ENCODE measurements around the gene CDHR5.

The CDHR5 gene

DNA sequence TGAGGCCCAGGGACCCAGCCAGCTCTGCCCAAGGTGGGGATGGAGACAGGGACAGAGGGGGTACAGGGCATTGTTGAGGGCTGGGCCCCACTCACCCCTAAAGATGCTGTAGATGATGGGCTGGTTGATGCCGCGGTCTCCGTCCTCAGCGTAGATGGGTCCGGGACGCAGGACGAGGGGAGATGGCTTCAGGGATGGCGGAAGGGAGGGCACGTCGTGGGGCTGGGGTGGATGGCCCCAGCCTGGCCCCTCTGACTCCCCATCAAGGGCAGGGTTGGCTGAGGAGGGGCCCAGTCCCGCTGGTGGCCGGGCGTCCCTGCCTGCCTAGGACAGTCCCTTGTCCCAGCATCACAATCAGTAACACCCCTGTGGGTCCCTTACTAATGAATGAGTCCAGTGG lies 4.6 kb downstream of the CDHR5 start:
- H3K4me2 ChIP-seq (ENCODE audit: low read length), result no peak overlapping the region
- no peaks in the 10 kb centered on the region for H3K27me3 ChIP-seq (ENCODE audit: control insufficient read depth, low read length)
- no peak for TF ChIP-seq EZH2phosphoT487 (IDR thresholded peaks at IDR 0.05; ENCODE audit: borderline replicate concordance, low read length)
- TF ChIP-seq, protein P1, sequence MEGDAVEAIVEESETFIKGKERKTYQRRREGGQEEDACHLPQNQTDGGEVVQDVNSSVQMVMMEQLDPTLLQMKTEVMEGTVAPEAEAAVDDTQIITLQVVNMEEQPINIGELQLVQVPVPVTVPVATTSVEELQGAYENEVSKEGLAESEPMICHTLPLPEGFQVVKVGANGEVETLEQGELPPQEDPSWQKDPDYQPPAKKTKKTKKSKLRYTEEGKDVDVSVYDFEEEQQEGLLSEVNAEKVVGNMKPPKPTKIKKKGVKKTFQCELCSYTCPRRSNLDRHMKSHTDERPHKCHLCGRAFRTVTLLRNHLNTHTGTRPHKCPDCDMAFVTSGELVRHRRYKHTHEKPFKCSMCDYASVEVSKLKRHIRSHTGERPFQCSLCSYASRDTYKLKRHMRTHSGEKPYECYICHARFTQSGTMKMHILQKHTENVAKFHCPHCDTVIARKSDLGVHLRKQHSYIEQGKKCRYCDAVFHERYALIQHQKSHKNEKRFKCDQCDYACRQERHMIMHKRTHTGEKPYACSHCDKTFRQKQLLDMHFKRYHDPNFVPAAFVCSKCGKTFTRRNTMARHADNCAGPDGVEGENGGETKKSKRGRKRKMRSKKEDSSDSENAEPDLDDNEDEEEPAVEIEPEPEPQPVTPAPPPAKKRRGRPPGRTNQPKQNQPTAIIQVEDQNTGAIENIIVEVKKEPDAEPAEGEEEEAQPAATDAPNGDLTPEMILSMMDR (IDR thresholded peaks at IDR 0.05; ENCODE audit: low read depth, low read length, poor library complexity, severe bottlenecking), result no peak
- H3K79me2 ChIP-seq (ENCODE audit: control insufficient read depth, low read length), result peaks cover 6% of the 10 kb centered on the region; the same call in 1 of the 2 replicates
- H3K4me1 ChIP-seq (ENCODE audit: control insufficient read depth, low read length), result peaks cover 11% of the 10 kb centered on the region
- H3K4me3 ChIP-seq (ENCODE audit: low read length), result no peak overlapping the region
- 0 out of 2 replicates have a peak, but pooled peaks cover 3% of the 10 kb centered on the region for H3F3A ChIP-seq (ENCODE audit: control insufficient read depth, insufficient read depth)
- H4K20me1 ChIP-seq (ENCODE audit: control insufficient read depth, insufficient read depth, low read depth, low read length), result no peaks in the 10 kb centered on the region
- no peaks in the 10 kb centered on the region for H3K9me2 ChIP-seq (replicated peaks; ENCODE audit: control insufficient read depth, low read length)
- H3K27ac ChIP-seq (ENCODE audit: low read depth, low read length), result no peak overlapping the region
- H3K9me3 ChIP-seq (ENCODE audit: control insufficient read depth, insufficient read depth, low read length), result no peaks in the 10 kb centered on the region
- H3K36me3 ChIP-seq (ENCODE audit: control insufficient read depth, low read length), result peaks cover 5% of the 10 kb centered on the region; the same call in 1 of the 2 replicates

DNA sequence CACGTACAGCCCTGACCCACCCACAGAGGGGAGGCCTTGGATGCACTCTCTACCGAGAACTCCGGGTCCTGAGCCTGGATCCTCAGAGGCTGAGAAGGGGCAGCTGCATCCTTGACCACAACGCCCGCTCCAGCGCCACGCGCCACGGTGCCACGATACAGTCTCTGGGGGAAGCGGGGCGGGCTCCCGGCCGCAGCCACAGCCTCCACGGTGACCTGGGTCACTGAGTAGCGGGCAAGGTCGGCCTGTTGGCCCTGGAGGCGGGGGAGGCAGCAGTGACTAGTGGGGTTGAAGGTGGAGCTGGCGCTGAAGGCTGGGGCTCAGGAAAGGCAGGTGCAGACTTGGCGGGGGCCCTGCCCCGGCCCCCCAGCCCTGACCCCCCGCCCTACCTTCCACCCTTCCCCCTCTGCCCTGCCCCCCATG lies 5.1 kb downstream of the CDHR5 start:
- no peak overlapping the region for H3K4me2 ChIP-seq (ENCODE audit: low read length)
- no peaks in the 10 kb centered on the region for H3K9me2 ChIP-seq (replicated peaks; ENCODE audit: control insufficient read depth, low read length)
- TF ChIP-seq, protein P1 (IDR thresholded peaks at IDR 0.05; ENCODE audit: low read depth, low read length, poor library complexity, severe bottlenecking), result no peak
- no peak for TF ChIP-seq EZH2phosphoT487 (IDR thresholded peaks at IDR 0.05; ENCODE audit: borderline replicate concordance, low read length)
- H3K4me1 ChIP-seq (ENCODE audit: control insufficient read depth, low read length), result peaks cover 17% of the 10 kb centered on the region
- 0 out of 2 replicates have a peak, but pooled peaks cover 3% of the 10 kb centered on the region for H3F3A ChIP-seq (ENCODE audit: control insufficient read depth, insufficient read depth)
- H4K20me1 ChIP-seq (ENCODE audit: control insufficient read depth, insufficient read depth, low read depth, low read length), result no peaks in the 10 kb centered on the region
- peaks cover 7% of the 10 kb centered on the region; the same call in 1 of the 2 replicates for H3K36me3 ChIP-seq (ENCODE audit: control insufficient read depth, low read length)
- H3K79me2 ChIP-seq (ENCODE audit: control insufficient read depth, low read length), result peaks cover 6% of the 10 kb centered on the region; the same call in 1 of the 2 replicates
- no peaks in the 10 kb centered on the region for H3K9me3 ChIP-seq (ENCODE audit: control insufficient read depth, insufficient read depth, low read length)
- no peak overlapping the region for H3K27ac ChIP-seq (ENCODE audit: low read depth, low read length)
- H3K27me3 ChIP-seq (ENCODE audit: control insufficient read depth, low read length), result no peaks in the 10 kb centered on the region
- no peak overlapping the region for H3K4me3 ChIP-seq (ENCODE audit: low read length)

DNA sequence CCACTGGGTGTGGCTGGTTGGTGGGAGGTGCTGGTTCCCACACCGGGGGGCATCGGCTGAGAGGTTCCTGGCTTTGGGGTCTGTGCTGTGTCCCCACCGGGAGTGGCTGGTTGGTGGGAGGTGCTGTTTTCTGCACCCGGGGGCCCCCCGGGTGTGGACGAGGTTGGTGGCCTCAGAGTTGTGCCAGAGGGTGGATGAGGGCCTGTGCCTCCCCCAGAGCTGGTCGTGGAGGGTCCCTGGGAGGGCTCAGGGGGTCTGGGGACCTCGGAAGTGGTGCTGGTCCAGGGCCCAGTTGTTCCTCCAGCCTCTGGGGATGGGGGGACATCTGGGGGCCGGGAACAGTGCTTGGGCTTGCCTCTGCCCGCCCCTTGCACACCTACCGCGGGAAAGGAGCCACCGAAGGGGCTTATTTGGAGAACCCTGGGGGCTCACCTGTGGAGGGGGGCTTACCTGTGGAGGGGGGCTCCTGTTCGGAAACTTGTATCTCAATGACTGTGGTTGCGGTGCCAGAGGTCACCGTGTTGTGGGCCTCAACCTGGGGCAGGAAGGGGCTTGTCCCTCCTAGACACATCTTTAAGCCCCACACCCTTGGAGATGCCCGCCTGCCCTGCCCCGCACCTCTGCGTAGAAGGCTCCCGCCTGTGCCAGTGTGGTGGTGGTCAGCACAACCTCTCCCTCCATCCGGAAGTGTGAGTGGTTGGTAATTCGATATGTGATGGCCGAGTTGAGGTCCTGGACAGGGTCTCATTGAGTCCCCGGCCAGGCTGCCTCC lies 5.7 kb downstream of the CDHR5 start:
- H3K36me3 ChIP-seq (ENCODE audit: control insufficient read depth, low read length), result peaks cover 10% of the 10 kb centered on the region; the same call in 1 of the 2 replicates
- H3K79me2 ChIP-seq (ENCODE audit: control insufficient read depth, low read length), result peaks cover 6% of the 10 kb centered on the region
- H3K4me3 ChIP-seq (ENCODE audit: low read length), result no peak overlapping the region
- peaks cover 3% of the 10 kb centered on the region; the same call in 1 of the 2 replicates for H4K20me1 ChIP-seq (ENCODE audit: control insufficient read depth, insufficient read depth, low read depth, low read length)
- H3K9me3 ChIP-seq (ENCODE audit: control insufficient read depth, insufficient read depth, low read length), result no peaks in the 10 kb centered on the region
- H3K27me3 ChIP-seq (ENCODE audit: control insufficient read depth, low read length), result no peaks in the 10 kb centered on the region
- H3K4me2 ChIP-seq (ENCODE audit: low read length), result no peak overlapping the region
- no peak for TF ChIP-seq EZH2phosphoT487 (IDR thresholded peaks at IDR 0.05; ENCODE audit: borderline replicate concordance, low read length)
- TF ChIP-seq, protein P1 (IDR thresholded peaks at IDR 0.05; ENCODE audit: low read depth, low read length, poor library complexity, severe bottlenecking), result no peak
- no peaks in the 10 kb centered on the region for H3K9me2 ChIP-seq (replicated peaks; ENCODE audit: control insufficient read depth, low read length)
- no peak overlapping the region for H3K27ac ChIP-seq (ENCODE audit: low read depth, low read length)
- H3F3A ChIP-seq (ENCODE audit: control insufficient read depth, insufficient read depth), result 0 out of 2 replicates have a peak, but pooled peaks cover 3% of the 10 kb centered on the region
- peaks cover 21% of the 10 kb centered on the region for H3K4me1 ChIP-seq (ENCODE audit: control insufficient read depth, low read length)
